ENCODE measurements around the gene JMJD4. TPM values are rescaled to one million over a fixed set of nuclear protein-coding genes. Genes with fewer than 3 reads are reported as not detected.

Gene JMJD4
- total and polyA plus RNA-seq, 2 of the 8 experiments (the other 6 are each of a cell fraction or from before 2014, with no cell fraction given): 13.2 to 23.3 TPM

GRCh38 chr1:227745568-227746265 is 10.6 kb upstream of the JMJD4 start (continued):
- TF ChIP-seq MAX (IDR thresholded peaks at IDR 0.05): no peak

Data from H1 (cell line).